NB4 (cell line): ENCODE data around the gene AFAP1L2.

Experiments
- DNase-seq: peaks from one replicate; pipeline ENCODE4 v3.0.0; 2010; ENCODE audit warnings: low read depth
- H3K4me3 ChIP-seq: one replicate; pipeline ENCODE4 v1.5.1; 2011; ENCODE audit warnings: mild to moderate bottlenecking, low read depth, low read length, moderate library complexity
- CTCF ChIP-seq: IDR thresholded peaks from one replicate; pipeline ENCODE4 v1.5.1; 2012; ENCODE audit warnings: low read depth, low read length
- MAX ChIP-seq: IDR thresholded peaks from 2 replicates; pipeline ENCODE4 v1.6.1; 2011; ENCODE audit warnings: low read depth, low read length
- MYC ChIP-seq: IDR thresholded peaks from 2 replicates; pipeline ENCODE4 v1.6.1; 2011; ENCODE audit warnings: low read depth, low read length
- POLR2A ChIP-seq: IDR thresholded peaks from 2 replicates; pipeline ENCODE4 v1.6.1; 2011; ENCODE audit warnings: mild to moderate bottlenecking; ENCODE audit not compliant: insufficient read length; ENCODE audit errors: extremely low read depth

Gene AFAP1L2

DNA sequence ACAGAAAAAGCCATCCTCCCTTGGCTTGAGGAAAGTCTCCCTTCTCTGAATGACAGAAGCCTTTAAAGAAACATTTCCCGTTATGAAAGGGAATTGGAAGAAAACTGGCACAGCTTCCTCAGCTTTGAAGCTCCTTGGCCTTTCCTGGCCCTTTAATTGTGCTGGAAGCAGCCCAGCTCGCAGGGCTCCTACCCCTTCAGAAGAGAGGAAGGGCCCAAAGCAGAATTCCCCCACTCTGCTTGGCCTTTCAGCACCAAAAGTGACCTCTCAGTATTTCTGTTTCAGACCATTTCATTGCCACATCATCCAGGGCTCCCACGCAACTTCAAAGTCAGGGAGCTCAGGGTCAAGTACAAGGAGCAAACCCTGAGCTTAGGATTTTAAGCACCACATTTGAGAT, 4.2 kb downstream of the AFAP1L2 start:
- no peak for TF ChIP-seq MAX
- no peak for TF ChIP-seq MYC
- no peak for TF ChIP-seq CTCF
- no peak for TF ChIP-seq POLR2A
- H3K4me3 ChIP-seq = no peak overlapping the region
- no peak for DNase-seq

DNA sequence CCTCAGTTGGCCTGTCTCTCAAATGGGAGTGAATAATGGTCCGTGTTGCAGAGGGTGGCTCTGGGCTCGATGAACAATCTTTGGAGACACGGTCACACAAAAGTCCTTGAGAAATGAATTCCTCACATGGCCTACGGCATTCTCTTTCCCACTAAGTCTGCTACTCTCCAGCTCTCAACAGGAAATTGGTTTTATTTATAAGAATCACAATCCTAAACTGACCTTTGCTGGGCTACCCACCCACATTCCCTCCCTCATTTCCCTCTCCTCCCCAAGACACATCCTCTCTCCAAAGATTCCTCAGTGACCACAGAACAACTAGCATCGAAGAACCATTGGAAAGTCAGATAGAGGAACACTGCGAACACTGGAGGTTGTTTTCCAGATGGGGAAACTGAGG, 4.7 kb downstream of the AFAP1L2 start:
- no peak for TF ChIP-seq POLR2A
- TF ChIP-seq CTCF = no peak
- no peak for TF ChIP-seq MAX
- TF ChIP-seq MYC = no peak

GRCh38 chr10:114398587-114399331, 5.5 kb downstream of the AFAP1L2 start:
- TF ChIP-seq MYC (no peak), POLR2A (no peak), MAX (no peak), CTCF (no peak)
- DNase-seq = no peak

More for the DNA sequence above, 4.7 kb downstream of the AFAP1L2 start:
- DNase-seq = no peak
- H3K4me3 ChIP-seq = no peak overlapping the region

DNA sequence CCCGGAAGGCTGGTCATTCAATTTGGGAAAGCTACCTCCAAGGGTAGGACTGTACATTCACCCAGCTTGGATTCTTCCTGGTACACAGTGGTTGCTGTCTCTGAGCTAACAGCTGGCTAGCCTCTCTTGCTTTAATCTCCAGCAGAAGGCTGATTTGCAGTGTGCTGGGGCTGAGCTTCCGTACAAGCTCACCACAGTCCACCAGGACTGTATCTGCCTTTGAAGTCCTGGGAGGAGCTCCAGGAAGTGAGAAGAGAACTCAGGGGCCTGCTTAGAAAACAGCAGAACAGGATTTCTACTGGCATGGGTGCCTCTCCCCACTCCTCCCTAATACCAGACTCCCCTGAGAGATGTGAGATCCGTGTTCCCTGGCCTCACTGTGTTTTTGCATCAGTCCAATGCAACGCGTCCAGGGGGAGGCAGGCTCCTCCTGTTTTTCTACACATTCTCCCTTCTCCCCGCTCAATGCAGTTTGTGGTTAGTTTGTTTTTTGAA, 6.6 kb downstream of the AFAP1L2 start:
- no peak for TF ChIP-seq POLR2A
- TF ChIP-seq CTCF = no peak
- TF ChIP-seq MAX = no peak
- TF ChIP-seq MYC = no peak
- no peak for DNase-seq
- H3K4me3 ChIP-seq = no peak overlapping the region

More at GRCh38 chr10:114398587-114399331, 5.5 kb downstream of the AFAP1L2 start:
- H3K4me3 ChIP-seq = no peak overlapping the region

- no peak for DNase-seq
Measured at GRCh38 chr10:114396464-114396863, 7.8 kb downstream of the AFAP1L2 start.

More at GRCh38 chr10:114396464-114396863, 7.8 kb downstream of the AFAP1L2 start:
- TF ChIP-seq CTCF (no peak), MAX (no peak), POLR2A (no peak), MYC (no peak)
- no peak overlapping the region for H3K4me3 ChIP-seq
